Peyer's patch (tissue), 4 donors: ENCODE measurements around the gene CREB1. TPM values are rescaled to one million over a fixed set of nuclear protein-coding genes. Genes with fewer than 3 reads are reported as not detected.

Source experiments
- DNase-seq, 3 donors: peaks; one replicate each; pipeline ENCODE4 v3.0.0-alpha.2; 2017 to 2019
- H3K27ac ChIP-seq, 4 donors: fragments of 200-600 bp; sonication (generic); one replicate each; pipeline ENCODE4 v1.5.1; 2016 to 2019
- H3K27me3 ChIP-seq, 2 donors: fragments of 200-600 bp; sonication (generic); one replicate each; pipeline ENCODE4 v1.5.1; 2019
- H3K36me3 ChIP-seq, 3 donors: fragments of 200-600 bp; sonication (generic); one replicate each; pipeline ENCODE4 v1.5.1; 2016 to 2019
- H3K4me1 ChIP-seq, 4 donors: fragments of 200-600 bp; sonication (generic); one replicate each; pipeline ENCODE4 v1.5.1; 2016 to 2019
- H3K4me3 ChIP-seq, 4 donors: fragments of 200-600 bp; sonication (generic); 1 replicate in 3 of 4; 2 replicates in 1 of 4; pipeline ENCODE4 v1.5.1; 2016 to 2019; ENCODE audit warnings: mild to moderate bottlenecking in 1 of 4
- H3K9me3 ChIP-seq, 4 donors: fragments of 200-600 bp; sonication (generic); one replicate each; pipeline ENCODE4 v1.5.1; 2016 to 2019; ENCODE audit warnings: mild to moderate bottlenecking in 1 of 4
- CTCF ChIP-seq, 6 experiments: fragments of 450-650 bp in 4 of 6; fragments of 200-600 bp in 2 of 6; sonication (generic) in 1 of 6; IDR thresholded peaks; one replicate each; pipeline ENCODE4 v1.5.1; 2017 to 2019; ENCODE audit warnings: antibody characterized with exemption in 6 of 6, mild to moderate bottlenecking in 3 of 6, moderate library complexity in 1 of 6
- POLR2A ChIP-seq, 2 donors: fragments of 450-650 bp; IDR thresholded peaks; one replicate each; pipeline ENCODE4 v1.5.1; 2017; ENCODE audit warnings: antibody characterized with exemption in 2 of 2, mild to moderate bottlenecking in 2 of 2, moderate library complexity in 2 of 2
- total RNA-seq, 4 donors: library from RNA; depleted of rRNA; stranded (reverse); fragments of >200 nt; gene quantifications; one replicate each; pipeline ENCODE4 v1.1.0, GENCODE V29; 2016

CREB1 gene
- total RNA-seq, 4 donors from 2014 or later, result 27.9 to 97.4 (median 54.6) TPM

- H3K27ac ChIP-seq, result peak overlapping the region; percentile 90 to 97 (median 92)
- H3K9me3 ChIP-seq, result no peaks in the 10 kb centered on the region
- no peaks in the 10 kb centered on the region for H3K36me3 ChIP-seq
- peaks cover 5 to 33% (median 17%) of the 10 kb centered on the region in 4 donors for H3K4me1 ChIP-seq
- no peaks in the 10 kb centered on the region for H3K27me3 ChIP-seq
- no peak for DNase-seq
- TF ChIP-seq CTCF (IDR thresholded peaks at IDR 0.05), result no peak
- TF ChIP-seq POLR2A (IDR thresholded peaks at IDR 0.05), result peak in 1 of 2 donors; percentile 10
- peak overlapping the region; percentile 57 to 68 (median 62) for H3K4me3 ChIP-seq
Measured at GRCh38 chr2:207531032-207531952, 1.5 kb downstream of the CREB1 start.

GRCh38 chr2:207532676-207533075, 2.9 kb downstream of the CREB1 start:
- H3K27me3 ChIP-seq, result no peaks in the 10 kb centered on the region
- H3K9me3 ChIP-seq, result no peaks in the 10 kb centered on the region
- TF ChIP-seq CTCF (IDR thresholded peaks at IDR 0.05) (no peak), POLR2A (IDR thresholded peaks at IDR 0.05) (no peak)
- peak overlapping the region in 2 of 4 donors; percentile 90 to 97 for H3K27ac ChIP-seq
- DNase-seq, result peak in 2 of 3 donors; percentile 42 to 52
- H3K4me3 ChIP-seq, result peak overlapping the region in 2 of 4 donors; percentile 60 to 68
- peaks cover 5 to 33% (median 17%) of the 10 kb centered on the region in 4 donors for H3K4me1 ChIP-seq
- H3K36me3 ChIP-seq, result no peaks in the 10 kb centered on the region

- Histone ChIP-seq H3K4me3 (no peak overlapping the region), H3K36me3 (no peaks in the 10 kb centered on the region), H3K27me3 (no peaks in the 10 kb centered on the region), H3K9me3 (no peaks in the 10 kb centered on the region), H3K4me1 (peaks cover 5 to 33% (median 17%) of the 10 kb centered on the region in 4 donors), H3K27ac (peak overlapping the region in 1 of 4 donors; percentile 8)
- TF ChIP-seq POLR2A (IDR thresholded peaks at IDR 0.05) (no peak), CTCF (IDR thresholded peaks at IDR 0.05) (no peak)
- no peak for DNase-seq
Measured at GRCh38 chr2:207533461-207534008, 3.8 kb downstream of the CREB1 start.

- peak overlapping the region in 3 of 4 donors; percentile 8 to 18 (median 14) for H3K27ac ChIP-seq
- H3K4me1 ChIP-seq, result peaks cover 5 to 39% (median 17%) of the 10 kb centered on the region in 4 donors
- H3K27me3 ChIP-seq, result no peaks in the 10 kb centered on the region
- DNase-seq, result no peak
- no peaks in the 10 kb centered on the region for H3K36me3 ChIP-seq
- no peak overlapping the region for H3K4me3 ChIP-seq
- no peaks in the 10 kb centered on the region for H3K9me3 ChIP-seq
- no peak for TF ChIP-seq POLR2A (IDR thresholded peaks at IDR 0.05)
- no peak for TF ChIP-seq CTCF (IDR thresholded peaks at IDR 0.05)
Measured at GRCh38 chr2:207534417-207534816, 4.7 kb downstream of the CREB1 start.

GRCh38 chr2:207539470-207539869, 9.7 kb downstream of the CREB1 start:
- no peaks in the 10 kb centered on the region for H3K36me3 ChIP-seq
- H3K27ac ChIP-seq, result peak overlapping the region in 1 of 4 donors; percentile 34
- no peaks in the 10 kb centered on the region for H3K27me3 ChIP-seq
- no peak for DNase-seq
- TF ChIP-seq POLR2A (IDR thresholded peaks at IDR 0.05) (no peak), CTCF (IDR thresholded peaks at IDR 0.05) (no peak)
- no peaks in the 10 kb centered on the region for H3K9me3 ChIP-seq
- H3K4me1 ChIP-seq, result peaks cover 0 to 22% (median 7%) of the 10 kb centered on the region in 4 donors
- H3K4me3 ChIP-seq, result no peak overlapping the region
